NB4 (cell line): ENCODE data around the gene VPS35L.

Experiments used
- CTCF ChIP-seq: IDR thresholded peaks from one replicate; pipeline ENCODE4 v1.5.1; 2012; ENCODE audit warnings: low read depth, low read length
- POLR2A ChIP-seq: IDR thresholded peaks from 2 replicates; pipeline ENCODE4 v1.6.1; 2011; ENCODE audit warnings: mild to moderate bottlenecking; ENCODE audit not compliant: insufficient read length; ENCODE audit errors: extremely low read depth

GRCh38 chr16:19699472-19699871 is 144.0 kb downstream of the VPS35L start:
- TF ChIP-seq CTCF (no peak), POLR2A (no peak)
